Measurements from ENCODE around the gene AGBL1. TPM values are rescaled to one million over a fixed set of nuclear protein-coding genes. Genes with fewer than 3 reads are reported as not detected.

The AGBL1 gene
- polyA plus RNA-seq, 4 donors, result 0.01 to 0.04 TPM; not detected in 2

- no peaks in the 10 kb centered on the region for H3K27me3 ChIP-seq (ENCODE audit: control insufficient read depth in 3 of 3, insufficient read depth in 3 of 3, low read length in 3 of 3)
- no peak for FAIRE-seq
- H3K27ac ChIP-seq (ENCODE audit: low read depth in 1 of 3, low read length in 2 of 3), result peak overlapping the region in 1 of 3 donors; percentile 59
- no peaks in the 10 kb centered on the region for H3K36me3 ChIP-seq (ENCODE audit: control insufficient read depth in 3 of 3, insufficient read depth in 2 of 3, low read depth in 1 of 3, low read length in 3 of 3)
- H3K9me3 ChIP-seq (ENCODE audit: control insufficient read depth in 2 of 2, insufficient read depth in 1 of 2, low read depth in 1 of 2, low read length in 1 of 2), result no peaks in the 10 kb centered on the region
- H3K4me3 ChIP-seq (ENCODE audit: low read depth in 1 of 3, low read length in 3 of 3), result no peak overlapping the region
- 46 to 58% (median 58%) methylated on average over 1 of the region's 1 CpG for WGBS, 3 donors
- H3K4me1 ChIP-seq (ENCODE audit: control insufficient read depth in 3 of 3, insufficient read depth in 2 of 3, low read depth in 1 of 3, low read length in 2 of 3), result peaks cover 7 to 36% (median 15%) of the 10 kb centered on the region in 3 donors
- peak in 1 of 2 donors; percentile 11 for DNase-seq
Observed at GRCh38 chr15:86773736-86774135, 694.1 kb downstream of the AGBL1 start.

DNA sequence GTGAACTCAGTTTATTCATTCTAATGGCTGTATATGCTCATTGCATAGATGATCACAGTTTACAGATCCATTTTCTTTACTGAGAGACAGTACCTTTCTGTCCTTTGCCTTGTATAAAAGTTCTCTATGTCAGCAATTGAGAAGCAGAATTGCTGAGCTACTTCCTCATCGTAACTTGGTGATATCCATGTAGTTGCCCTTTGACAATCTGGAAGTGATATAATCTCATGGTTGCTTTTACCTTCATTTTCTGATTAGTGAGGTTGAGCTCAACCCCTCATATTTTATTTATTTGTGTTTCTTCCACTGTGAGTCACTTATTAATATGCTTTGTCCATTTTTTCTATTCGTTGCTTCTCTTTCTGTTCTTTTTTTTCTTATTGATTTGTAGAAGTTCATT is 696.5 kb downstream of the AGBL1 start:
- peak; percentile 59 to 83 for DNase-seq
- H3K27me3 ChIP-seq (ENCODE audit: control insufficient read depth in 3 of 3, insufficient read depth in 3 of 3, low read length in 3 of 3), result no peaks in the 10 kb centered on the region
- H3K27ac ChIP-seq (ENCODE audit: low read depth in 1 of 3, low read length in 2 of 3), result peak overlapping the region in 1 of 3 donors; percentile 55
- no peaks in the 10 kb centered on the region for H3K36me3 ChIP-seq (ENCODE audit: control insufficient read depth in 3 of 3, insufficient read depth in 2 of 3, low read depth in 1 of 3, low read length in 3 of 3)
- H3K4me3 ChIP-seq (ENCODE audit: low read depth in 1 of 3, low read length in 3 of 3), result no peak overlapping the region
- peak; percentile 89 for FAIRE-seq
- 16 to 55% (median 23%) methylated on average over 2 of the region's 2 CpGs for WGBS, 3 donors
- peaks cover 0 to 4% of the 10 kb centered on the region in 2 donors for H3K9me3 ChIP-seq (ENCODE audit: control insufficient read depth in 2 of 2, insufficient read depth in 1 of 2, low read depth in 1 of 2, low read length in 1 of 2)
- H3K4me1 ChIP-seq (ENCODE audit: control insufficient read depth in 3 of 3, insufficient read depth in 2 of 3, low read depth in 1 of 3, low read length in 2 of 3), result peaks cover 7 to 36% (median 15%) of the 10 kb centered on the region in 3 donors

GRCh38 chr15:86796521-86796920 is 716.9 kb downstream of the AGBL1 start:
- Histone ChIP-seq H3K27ac (ENCODE audit: low read depth in 1 of 3, low read length in 2 of 3) (no peak overlapping the region), H3K4me1 (ENCODE audit: control insufficient read depth in 3 of 3, insufficient read depth in 2 of 3, low read depth in 1 of 3, low read length in 2 of 3) (no peaks in the 10 kb centered on the region), H3K9me3 (ENCODE audit: control insufficient read depth in 2 of 2, insufficient read depth in 1 of 2, low read depth in 1 of 2, low read length in 1 of 2) (no peaks in the 10 kb centered on the region), H3K4me3 (ENCODE audit: low read depth in 1 of 3, low read length in 3 of 3) (no peak overlapping the region), H3K36me3 (ENCODE audit: control insufficient read depth in 3 of 3, insufficient read depth in 2 of 3, low read depth in 1 of 3, low read length in 3 of 3) (no peaks in the 10 kb centered on the region), H3K27me3 (ENCODE audit: control insufficient read depth in 3 of 3, insufficient read depth in 3 of 3, low read length in 3 of 3) (no peaks in the 10 kb centered on the region)
- 76 to 96% (median 94%) methylated on average over 1 of the region's 1 CpG for WGBS, 3 donors
- no peak for DNase-seq
- FAIRE-seq, result no peak

GRCh38 chr15:86797135-86797534 is 717.5 kb downstream of the AGBL1 start:
- DNase-seq, result no peak
- FAIRE-seq, result no peak
- no peaks in the 10 kb centered on the region for H3K36me3 ChIP-seq (ENCODE audit: control insufficient read depth in 3 of 3, insufficient read depth in 2 of 3, low read depth in 1 of 3, low read length in 3 of 3)
- H3K4me1 ChIP-seq (ENCODE audit: control insufficient read depth in 3 of 3, insufficient read depth in 2 of 3, low read depth in 1 of 3, low read length in 2 of 3), result no peaks in the 10 kb centered on the region
- no peaks in the 10 kb centered on the region for H3K27me3 ChIP-seq (ENCODE audit: control insufficient read depth in 3 of 3, insufficient read depth in 3 of 3, low read length in 3 of 3)
- 70 to 87% (median 77%) methylated on average over 3 of the region's 3 CpGs for WGBS, 3 donors
- no peak overlapping the region for H3K4me3 ChIP-seq (ENCODE audit: low read depth in 1 of 3, low read length in 3 of 3)
- H3K9me3 ChIP-seq (ENCODE audit: control insufficient read depth in 2 of 2, insufficient read depth in 1 of 2, low read depth in 1 of 2, low read length in 1 of 2), result no peaks in the 10 kb centered on the region
- H3K27ac ChIP-seq (ENCODE audit: low read depth in 1 of 3, low read length in 2 of 3), result no peak overlapping the region

- no peak for DNase-seq
- Histone ChIP-seq H3K9me3 (ENCODE audit: control insufficient read depth in 2 of 2, insufficient read depth in 1 of 2, low read depth in 1 of 2, low read length in 1 of 2) (no peaks in the 10 kb centered on the region), H3K4me1 (ENCODE audit: control insufficient read depth in 3 of 3, insufficient read depth in 2 of 3, low read depth in 1 of 3, low read length in 2 of 3) (no peaks in the 10 kb centered on the region), H3K36me3 (ENCODE audit: control insufficient read depth in 3 of 3, insufficient read depth in 2 of 3, low read depth in 1 of 3, low read length in 3 of 3) (no peaks in the 10 kb centered on the region), H3K4me3 (ENCODE audit: low read depth in 1 of 3, low read length in 3 of 3) (no peak overlapping the region), H3K27me3 (ENCODE audit: control insufficient read depth in 3 of 3, insufficient read depth in 3 of 3, low read length in 3 of 3) (no peaks in the 10 kb centered on the region), H3K27ac (ENCODE audit: low read depth in 1 of 3, low read length in 2 of 3) (no peak overlapping the region)
- 89 to 92% (median 90%) methylated on average over 3 of the region's 3 CpGs for WGBS, 3 donors
- no peak for FAIRE-seq
Observed at GRCh38 chr15:86799226-86799625, 719.6 kb downstream of the AGBL1 start.

- Histone ChIP-seq H3K4me1 (ENCODE audit: control insufficient read depth in 3 of 3, insufficient read depth in 2 of 3, low read depth in 1 of 3, low read length in 2 of 3) (no peaks in the 10 kb centered on the region), H3K27ac (ENCODE audit: low read depth in 1 of 3, low read length in 2 of 3) (no peak overlapping the region), H3K9me3 (ENCODE audit: control insufficient read depth in 2 of 2, insufficient read depth in 1 of 2, low read depth in 1 of 2, low read length in 1 of 2) (no peaks in the 10 kb centered on the region), H3K27me3 (ENCODE audit: control insufficient read depth in 3 of 3, insufficient read depth in 3 of 3, low read length in 3 of 3) (no peaks in the 10 kb centered on the region), H3K4me3 (ENCODE audit: low read depth in 1 of 3, low read length in 3 of 3) (no peak overlapping the region), H3K36me3 (ENCODE audit: control insufficient read depth in 3 of 3, insufficient read depth in 2 of 3, low read depth in 1 of 3, low read length in 3 of 3) (no peaks in the 10 kb centered on the region)
- 92 to 93% (median 92%) methylated on average over 3 of the region's 3 CpGs for WGBS, 3 donors
- FAIRE-seq, result no peak
- DNase-seq, result no peak
Observed at GRCh38 chr15:86802244-86802643, 722.6 kb downstream of the AGBL1 start.

DNA sequence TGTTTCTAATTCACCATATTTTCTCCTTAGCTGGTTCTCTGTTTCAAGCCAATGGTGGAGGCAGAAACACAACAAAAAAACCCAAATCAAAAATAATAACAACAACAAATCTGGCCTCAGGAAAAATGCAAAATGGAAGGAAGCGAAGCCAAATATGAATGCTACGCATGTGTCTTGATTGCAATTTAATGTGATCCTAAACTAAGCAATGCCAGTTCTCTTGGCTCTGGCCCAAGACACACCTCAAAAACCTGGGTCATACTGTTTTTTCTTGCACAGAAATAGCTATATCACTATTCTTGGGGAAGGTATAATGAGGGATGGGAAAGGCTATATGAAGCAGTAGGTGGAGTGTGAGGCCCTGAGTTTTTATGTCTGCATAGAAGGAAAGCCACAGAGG is 724.7 kb downstream of the AGBL1 start:
- DNase-seq (no peak), FAIRE-seq (no peak)
- no peaks in the 10 kb centered on the region for H3K36me3 ChIP-seq (ENCODE audit: control insufficient read depth in 3 of 3, insufficient read depth in 2 of 3, low read depth in 1 of 3, low read length in 3 of 3)
- H3K27me3 ChIP-seq (ENCODE audit: control insufficient read depth in 3 of 3, insufficient read depth in 3 of 3, low read length in 3 of 3), result no peaks in the 10 kb centered on the region
- no peaks in the 10 kb centered on the region for H3K9me3 ChIP-seq (ENCODE audit: control insufficient read depth in 2 of 2, insufficient read depth in 1 of 2, low read depth in 1 of 2, low read length in 1 of 2)
- no peak overlapping the region for H3K27ac ChIP-seq (ENCODE audit: low read depth in 1 of 3, low read length in 2 of 3)
- no peak overlapping the region for H3K4me3 ChIP-seq (ENCODE audit: low read depth in 1 of 3, low read length in 3 of 3)
- 94 to 98% (median 97%) methylated on average over 2 of the region's 2 CpGs for WGBS, 3 donors
- H3K4me1 ChIP-seq (ENCODE audit: control insufficient read depth in 3 of 3, insufficient read depth in 2 of 3, low read depth in 1 of 3, low read length in 2 of 3), result no peaks in the 10 kb centered on the region

DNA sequence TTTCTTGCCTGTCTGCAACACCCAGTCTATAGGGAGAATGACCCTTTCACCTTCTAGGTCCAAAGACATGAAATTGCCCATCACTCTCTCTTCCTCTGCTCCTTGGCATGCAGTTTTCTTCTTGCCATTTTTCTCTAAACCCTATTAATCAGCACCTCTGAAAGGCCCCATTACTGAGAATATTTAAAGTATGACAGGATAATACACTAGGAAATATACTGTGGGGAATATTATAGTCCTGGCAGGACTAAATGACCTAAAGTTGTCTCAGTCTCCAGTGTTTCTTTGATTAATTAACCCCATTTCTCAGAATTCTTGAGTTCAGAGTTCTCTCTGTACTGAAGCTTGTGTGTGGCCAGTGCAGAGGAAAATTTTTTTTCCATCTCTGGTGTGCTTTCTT is 730.7 kb downstream of the AGBL1 start:
- no peak overlapping the region for H3K4me3 ChIP-seq (ENCODE audit: low read depth in 1 of 3, low read length in 3 of 3)
- DNase-seq (no peak), FAIRE-seq (no peak)
- no peaks in the 10 kb centered on the region for H3K36me3 ChIP-seq (ENCODE audit: control insufficient read depth in 3 of 3, insufficient read depth in 2 of 3, low read depth in 1 of 3, low read length in 3 of 3)
- H3K4me1 ChIP-seq (ENCODE audit: control insufficient read depth in 3 of 3, insufficient read depth in 2 of 3, low read depth in 1 of 3, low read length in 2 of 3), result peaks cover 0 to 13% (median 2%) of the 10 kb centered on the region in 3 donors
- H3K9me3 ChIP-seq (ENCODE audit: control insufficient read depth in 2 of 2, insufficient read depth in 1 of 2, low read depth in 1 of 2, low read length in 1 of 2), result no peaks in the 10 kb centered on the region
- H3K27me3 ChIP-seq (ENCODE audit: control insufficient read depth in 3 of 3, insufficient read depth in 3 of 3, low read length in 3 of 3), result no peaks in the 10 kb centered on the region
- no peak overlapping the region for H3K27ac ChIP-seq (ENCODE audit: low read depth in 1 of 3, low read length in 2 of 3)

GRCh38 chr15:86813892-86814291 is 734.2 kb downstream of the AGBL1 start:
- FAIRE-seq, result no peak
- WGBS, 3 donors, result 93 to 97% (median 94%) methylated on average over 7 of the region's 7 CpGs
- H3K4me1 ChIP-seq (ENCODE audit: control insufficient read depth in 3 of 3, insufficient read depth in 2 of 3, low read depth in 1 of 3, low read length in 2 of 3), result peaks cover 0 to 13% (median 2%) of the 10 kb centered on the region in 3 donors

More at GRCh38 chr15:86813892-86814291, 734.2 kb downstream of the AGBL1 start:
- Histone ChIP-seq H3K27me3 (ENCODE audit: control insufficient read depth in 3 of 3, insufficient read depth in 3 of 3, low read length in 3 of 3) (no peaks in the 10 kb centered on the region), H3K36me3 (ENCODE audit: control insufficient read depth in 3 of 3, insufficient read depth in 2 of 3, low read depth in 1 of 3, low read length in 3 of 3) (no peaks in the 10 kb centered on the region), H3K4me3 (ENCODE audit: low read depth in 1 of 3, low read length in 3 of 3) (no peak overlapping the region), H3K27ac (ENCODE audit: low read depth in 1 of 3, low read length in 2 of 3) (peak overlapping the region in 1 of 3 donors; percentile 52), H3K9me3 (ENCODE audit: control insufficient read depth in 2 of 2, insufficient read depth in 1 of 2, low read depth in 1 of 2, low read length in 1 of 2) (no peaks in the 10 kb centered on the region)
- no peak for DNase-seq
